Thyroid gland (tissue), 4 donors: ENCODE data around the gene MIP. TPM values are rescaled to one million over a fixed set of nuclear protein-coding genes. Genes with fewer than 3 reads are reported as not detected.
"Not testable (repeated sequence)": the region's sequence is repeated elsewhere in the genome, so short reads cannot be mapped to it uniquely, and the experiment has no call there.

Source experiments
- DNase-seq, 2 donors: peaks; one replicate each; pipeline ENCODE4 v3.0.0-alpha.2; 2019
- H3K27ac ChIP-seq, 3 donors: fragments of 200-600 bp; sonication (generic); 1 replicate in 2 of 3; 2 replicates in 1 of 3; pipeline ENCODE4 v1.5.1; 2016 to 2019; ENCODE audit warnings: mild to moderate bottlenecking in 1 of 3, moderate library complexity in 1 of 3
- H3K27me3 ChIP-seq: fragments of 200-600 bp; sonication (generic); one replicate; pipeline ENCODE4 v1.5.1; 2019
- H3K36me3 ChIP-seq, 2 donors: fragments of 200-600 bp; sonication (generic); one replicate each; pipeline ENCODE4 v1.5.1; 2016 to 2019
- H3K4me1 ChIP-seq, 2 donors: fragments of 200-600 bp; sonication (generic); one replicate each; pipeline ENCODE4 v1.5.1; 2017 to 2019
- H3K4me3 ChIP-seq, 3 donors: fragments of 200-600 bp; sonication (generic); replicated peaks in 1 of 3; 1 replicate in 2 of 3; 2 replicates in 1 of 3; pipeline ENCODE4 v1.5.1; 2016; ENCODE audit warnings: mild to moderate bottlenecking in 1 of 3
- H3K9me3 ChIP-seq: fragments of 200-600 bp; sonication (generic); one replicate; pipeline ENCODE4 v1.5.1; 2017
- POLR2A ChIP-seq, 2 donors: fragments of 450-650 bp; IDR thresholded peaks; one replicate each; pipeline ENCODE4 v1.6.1; 2017; ENCODE audit warnings: antibody characterized with exemption in 2 of 2, mild to moderate bottlenecking in 2 of 2, moderate library complexity in 1 of 2
- WGBS, 2 donors: methylation state at CpG; one replicate each; pipeline ENCODE4 v1.1.5; 2017; 5-methylcytosine and 5-hydroxymethylcytosine counted together
- intact Hi-C: fragments of 100-400 bp; cut with DNase I; formaldehyde crosslinking; loops from one replicate; pipeline ENCODE4 v1.15.1; 2023
- total RNA-seq, 4 donors: library from RNA; depleted of rRNA; stranded (reverse); fragments of >200 nt; gene quantifications; one replicate each; pipeline ENCODE4 v1.2.3, GENCODE V29; 2016
- TF ChIP-seq, protein P1 (sequence below), 6 experiments: fragments of 200-600 bp in 3 of 6; fragments of 450-650 bp in 3 of 6; sonication (generic) in 3 of 6; IDR thresholded peaks; one replicate each; pipeline ENCODE4 v1.5.1; 2016 to 2019; ENCODE audit warnings: antibody characterized with exemption in 6 of 6, mild to moderate bottlenecking in 2 of 6, inconsistent platforms in 1 of 6, moderate library complexity in 1 of 6

MIP gene
- total RNA-seq: not detected

- intact Hi-C loops: loop anchor here (10.0 kb wide), 1 partner anchor 100 kb away; no protein-coding TSS in a partner anchor
- H3K4me3 ChIP-seq: no peak within 1 kb of the TSS
- no peaks in the 10 kb centered on the region for H3K27me3 ChIP-seq
- H3K4me1 ChIP-seq: peaks cover 0 to 4% of the 10 kb centered on the region in 2 donors
- H3K27ac ChIP-seq: no peak within 1 kb of the TSS
- no peak for TF ChIP-seq POLR2A (IDR thresholded peaks at IDR 0.05)
- TF ChIP-seq, protein P1, sequence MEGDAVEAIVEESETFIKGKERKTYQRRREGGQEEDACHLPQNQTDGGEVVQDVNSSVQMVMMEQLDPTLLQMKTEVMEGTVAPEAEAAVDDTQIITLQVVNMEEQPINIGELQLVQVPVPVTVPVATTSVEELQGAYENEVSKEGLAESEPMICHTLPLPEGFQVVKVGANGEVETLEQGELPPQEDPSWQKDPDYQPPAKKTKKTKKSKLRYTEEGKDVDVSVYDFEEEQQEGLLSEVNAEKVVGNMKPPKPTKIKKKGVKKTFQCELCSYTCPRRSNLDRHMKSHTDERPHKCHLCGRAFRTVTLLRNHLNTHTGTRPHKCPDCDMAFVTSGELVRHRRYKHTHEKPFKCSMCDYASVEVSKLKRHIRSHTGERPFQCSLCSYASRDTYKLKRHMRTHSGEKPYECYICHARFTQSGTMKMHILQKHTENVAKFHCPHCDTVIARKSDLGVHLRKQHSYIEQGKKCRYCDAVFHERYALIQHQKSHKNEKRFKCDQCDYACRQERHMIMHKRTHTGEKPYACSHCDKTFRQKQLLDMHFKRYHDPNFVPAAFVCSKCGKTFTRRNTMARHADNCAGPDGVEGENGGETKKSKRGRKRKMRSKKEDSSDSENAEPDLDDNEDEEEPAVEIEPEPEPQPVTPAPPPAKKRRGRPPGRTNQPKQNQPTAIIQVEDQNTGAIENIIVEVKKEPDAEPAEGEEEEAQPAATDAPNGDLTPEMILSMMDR (IDR thresholded peaks at IDR 0.05): no peak
- no peaks in the 10 kb centered on the region for H3K9me3 ChIP-seq
- 87 to 89% methylated on average over 3 to 5 of the region's 5 CpGs for WGBS, 2 donors
- no peak for DNase-seq
- H3K36me3 ChIP-seq: no peaks in the 10 kb centered on the region
These were observed at the start of gene MIP for GRCh38 chr12:56454557-56454956. MIP (minus strand) TSS chr12:56454657; CDS start chr12:56454613, 44 bp downstream.

DNA sequence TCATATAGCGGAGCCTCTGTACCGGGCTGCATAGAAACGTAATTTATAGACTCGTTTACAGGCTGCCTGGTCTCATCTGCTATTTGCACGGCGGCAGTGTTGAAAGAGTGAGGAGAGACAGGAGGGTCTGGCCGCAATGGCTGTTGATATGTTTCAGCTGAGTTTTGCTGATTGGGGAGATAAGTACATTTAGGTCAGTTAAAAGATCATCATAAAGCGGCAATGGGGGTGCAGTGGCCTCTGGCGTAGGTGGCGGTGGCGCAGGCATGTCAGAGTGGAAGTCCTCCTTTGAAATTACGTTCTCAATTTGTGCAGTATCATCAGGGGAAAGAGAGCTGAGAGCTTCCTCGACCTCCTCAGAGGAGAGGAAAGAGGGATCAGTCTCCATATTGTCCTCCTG is 45.4 kb upstream of the MIP start:
- DNase-seq: not testable (repeated sequence)
- WGBS, 2 donors: 87 to 93% methylated on average over 13 of the region's 13 CpGs

GRCh38 chr12:56499452-56499851 is 45.0 kb upstream of the MIP start:
- intact Hi-C loops, H3K4me3 ChIP-seq, DNase-seq, H3K4me1 ChIP-seq, H3K27ac ChIP-seq, H3K27me3 ChIP-seq, H3K36me3 ChIP-seq, H3K9me3 ChIP-seq: not testable (repeated sequence)
- WGBS, 2 donors: 87 to 90% methylated on average over 9 of the region's 9 CpGs

More for the DNA sequence above, 45.4 kb upstream of the MIP start:
- H3K27me3 ChIP-seq, intact Hi-C loops, H3K4me3 ChIP-seq, H3K9me3 ChIP-seq, H3K27ac ChIP-seq, H3K36me3 ChIP-seq, H3K4me1 ChIP-seq: not testable (repeated sequence)

DNA sequence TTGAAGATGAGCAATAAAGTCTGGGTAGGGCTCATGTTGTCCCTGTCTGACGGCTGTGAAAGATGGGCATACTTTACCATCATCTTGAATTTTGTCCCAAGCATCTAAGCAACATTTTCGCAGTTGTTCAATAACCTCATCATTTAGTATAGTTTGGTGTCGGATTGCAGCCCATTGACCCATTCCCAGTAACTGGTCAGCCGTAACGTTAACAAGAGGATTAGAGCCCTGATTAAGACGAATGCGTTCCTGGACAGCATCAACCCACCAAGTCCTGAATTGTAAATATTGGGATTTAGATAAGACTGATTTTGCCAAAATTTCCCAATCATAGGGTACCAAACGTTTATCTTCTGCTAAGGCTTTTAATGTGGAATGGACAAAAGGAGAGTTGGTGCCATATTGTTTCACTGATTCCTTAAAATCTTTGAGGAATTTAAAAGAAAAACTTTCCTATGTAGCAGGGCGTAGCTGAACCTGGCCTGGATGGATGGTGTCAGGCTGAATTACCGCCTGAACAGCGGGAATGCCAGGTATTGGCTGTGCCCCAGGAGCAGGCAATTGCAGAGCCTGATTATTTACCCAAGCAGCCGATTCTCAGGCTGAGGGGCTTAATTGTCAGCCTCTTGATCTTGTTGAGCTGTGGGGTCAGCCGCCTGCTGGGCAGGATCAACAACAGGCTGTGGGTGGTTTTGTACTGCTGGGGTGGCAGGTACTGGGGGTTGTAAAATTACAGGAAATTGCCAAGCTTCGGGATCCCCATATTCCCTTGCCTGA is 43.9 kb upstream of the MIP start:
- H3K9me3 ChIP-seq, H3K27me3 ChIP-seq, intact Hi-C loops, H3K4me3 ChIP-seq, H3K36me3 ChIP-seq, H3K4me1 ChIP-seq, H3K27ac ChIP-seq: not testable (repeated sequence)
- 53% methylated on average over 14 of the region's 14 CpGs for WGBS, 2 donors
- peak; percentile 10 to 38 for DNase-seq

- 9 to 14% methylated on average over 5 to 13 of the region's 17 CpGs for WGBS, 2 donors
- intact Hi-C loops, H3K9me3 ChIP-seq, H3K4me1 ChIP-seq, H3K36me3 ChIP-seq, H3K27ac ChIP-seq, H3K4me3 ChIP-seq, H3K27me3 ChIP-seq: not testable (repeated sequence)
- TF ChIP-seq, protein P1 (IDR thresholded peaks at IDR 0.05): peak; percentile 14 to 48 (median 18)
- peak; percentile 57 to 66 for DNase-seq
These were observed 42.2 kb upstream of the MIP start for GRCh38 chr12:56496704-56497103.

DNA sequence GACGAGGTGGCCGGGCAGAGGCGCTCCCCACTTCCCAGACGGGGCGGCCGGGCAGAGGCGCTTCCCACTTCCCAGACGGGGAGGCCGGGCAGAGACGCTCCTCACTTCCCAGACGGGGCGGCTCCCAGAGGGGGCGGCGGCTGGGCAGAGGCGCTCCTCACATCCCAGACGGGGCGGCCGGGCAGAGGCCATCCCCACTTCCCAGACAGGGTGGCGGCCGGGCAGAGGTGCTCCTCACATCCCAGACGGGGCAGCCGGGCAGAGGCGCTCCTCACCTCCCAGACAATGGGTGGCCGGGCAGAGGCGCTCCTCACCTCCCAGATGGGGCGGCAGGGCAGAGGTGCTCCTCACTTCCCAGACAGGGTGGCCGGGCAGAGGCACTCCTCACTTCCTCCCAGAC is 40.0 kb upstream of the MIP start:
- H3K36me3 ChIP-seq, H3K4me1 ChIP-seq, H3K27ac ChIP-seq, intact Hi-C loops, DNase-seq, H3K9me3 ChIP-seq, H3K27me3 ChIP-seq, H3K4me3 ChIP-seq: not testable (repeated sequence)
- WGBS, 2 donors: 91 to 96% methylated on average over 7 to 23 of the region's 27 CpGs

DNA sequence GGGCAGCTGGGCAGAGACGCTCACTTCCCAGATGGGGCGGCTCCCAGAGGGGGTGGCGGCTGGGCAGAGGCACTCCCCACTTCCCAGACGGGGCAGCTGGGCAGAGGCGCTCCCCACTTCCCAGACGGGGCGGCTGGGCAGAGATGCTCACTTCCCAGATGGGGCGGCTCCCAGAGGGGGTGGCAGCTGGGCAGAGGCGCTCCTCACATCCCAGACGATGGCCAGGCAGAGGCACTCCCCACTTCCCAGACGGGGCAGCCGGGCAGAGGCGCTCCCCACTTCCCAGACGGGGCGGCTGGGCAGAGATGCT is 39.6 kb upstream of the MIP start:
- H3K4me3 ChIP-seq, H3K4me1 ChIP-seq, H3K9me3 ChIP-seq, H3K36me3 ChIP-seq, H3K27ac ChIP-seq, H3K27me3 ChIP-seq, intact Hi-C loops, DNase-seq: not testable (repeated sequence)
- no CpG with 5 or more reads among the region's 15 CpGs for WGBS, 2 donors

GRCh38 chr12:56493409-56494105 is 39.1 kb upstream of the MIP start:
- DNase-seq, H3K36me3 ChIP-seq, H3K27ac ChIP-seq, H3K27me3 ChIP-seq, H3K4me3 ChIP-seq, intact Hi-C loops, H3K4me1 ChIP-seq, H3K9me3 ChIP-seq: not testable (repeated sequence)
- WGBS, 2 donors: 90 to 92% methylated on average over 13 to 19 of the region's 31 CpGs
